ENCODE results near the gene BAIAP2L1. TPM values are rescaled to one million over a fixed set of nuclear protein-coding genes. Genes with fewer than 3 reads are reported as not detected.
"Not testable (repeated sequence)": the region's sequence is repeated elsewhere in the genome, so short reads cannot be mapped to it uniquely, and the experiment has no call there.

BAIAP2L1 gene
- total RNA-seq, 4 donors from 2014 or later: 17.2 to 28.9 (median 20.7) TPM

GRCh38 chr7:98414205-98414900 is 13.5 kb upstream of the BAIAP2L1 start:
- no peak for DNase-seq (ENCODE audit: low spot score in 2 of 2)
- TF ChIP-seq POLR2A (IDR thresholded peaks at IDR 0.05) (no peak), CTCF (IDR thresholded peaks at IDR 0.05) (no peak)
- WGBS, 2 donors: 89 to 94% methylated on average over 6 of the region's 6 CpGs
- intact Hi-C loops (cut with DNase I; ENCODE audit: low total_unique reads): no loop called here
- H3K4me3 ChIP-seq (ENCODE audit: low read depth, poor library complexity, severe bottlenecking): no peak overlapping the region

- 90 to 94% methylated on average over 6 of the region's 6 CpGs for WGBS, 2 donors
- intact Hi-C loops (cut with DNase I; ENCODE audit: low total_unique reads); DNase-seq (ENCODE audit: low spot score in 2 of 2); H3K4me3 ChIP-seq (ENCODE audit: low read depth, poor library complexity, severe bottlenecking): not testable (repeated sequence)
Observed at GRCh38 chr7:98413655-98414054, 12.8 kb upstream of the BAIAP2L1 start.

- WGBS, 2 donors: 88 to 92% methylated on average over 3 of the region's 3 CpGs
- intact Hi-C loops (cut with DNase I; ENCODE audit: low total_unique reads): loop anchor here (10.0 kb wide), 1 partner anchor 115 kb away; no protein-coding TSS in a partner anchor
Observed at GRCh38 chr7:98409843-98410242, 9.0 kb upstream of the BAIAP2L1 start.

GRCh38 chr7:98408146-98408545 is 7.3 kb upstream of the BAIAP2L1 start:
- not testable (repeated sequence) for H3K4me3 ChIP-seq (ENCODE audit: low read depth, poor library complexity, severe bottlenecking); DNase-seq (ENCODE audit: low spot score in 2 of 2)
- 93 to 97% methylated on average over 7 of the region's 7 CpGs for WGBS, 2 donors
- intact Hi-C loops (cut with DNase I; ENCODE audit: low total_unique reads): loop anchor here (10.0 kb wide), 1 partner anchor 113 kb away; no protein-coding TSS in a partner anchor

More at GRCh38 chr7:98409843-98410242, 9.0 kb upstream of the BAIAP2L1 start:
- H3K4me3 ChIP-seq (ENCODE audit: low read depth, poor library complexity, severe bottlenecking): no peak overlapping the region
- TF ChIP-seq CTCF (IDR thresholded peaks at IDR 0.05): no peak
- TF ChIP-seq POLR2A (IDR thresholded peaks at IDR 0.05): no peak
- no peak for DNase-seq (ENCODE audit: low spot score in 2 of 2)

- no peak overlapping the region for H3K4me3 ChIP-seq (ENCODE audit: low read depth, poor library complexity, severe bottlenecking)
- TF ChIP-seq CTCF (IDR thresholded peaks at IDR 0.05) (no peak), POLR2A (IDR thresholded peaks at IDR 0.05) (no peak)
- intact Hi-C loops (cut with DNase I; ENCODE audit: low total_unique reads): loop anchor here (10.0 kb wide), 1 partner anchor 112 kb away; no protein-coding TSS in a partner anchor
- WGBS, 2 donors: 87 to 91% methylated on average over 9 of the region's 9 CpGs
- DNase-seq (ENCODE audit: low spot score in 2 of 2): no peak
Observed at GRCh38 chr7:98406827-98407226, 5.9 kb upstream of the BAIAP2L1 start.

GRCh38 chr7:98404840-98405239 is 4.0 kb upstream of the BAIAP2L1 start:
- intact Hi-C loops (cut with DNase I; ENCODE audit: low total_unique reads): loop anchor here (10.0 kb wide), 1 partner anchor 110 kb away; no protein-coding TSS in a partner anchor
- no peak for DNase-seq (ENCODE audit: low spot score in 2 of 2)
- 80 to 82% methylated on average over 2 of the region's 2 CpGs for WGBS, 2 donors
- TF ChIP-seq POLR2A (IDR thresholded peaks at IDR 0.05): no peak
- no peak for TF ChIP-seq CTCF (IDR thresholded peaks at IDR 0.05)
- no peak overlapping the region for H3K4me3 ChIP-seq (ENCODE audit: low read depth, poor library complexity, severe bottlenecking)
